GM23338 (cell line): ENCODE measurements around the gene TGIF2.

Experiments used
- CREB1 ChIP-seq: fragments of 250-450 bp; sonication (Bioruptor Pico); IDR thresholded peaks from 2 replicates; pipeline ENCODE4 v1.5.0; 2020; ENCODE audit warnings: low read depth, mild to moderate bottlenecking, moderate library complexity
- CTCF ChIP-seq, 2 experiments: fragments of 200-600 bp in 1 of 2; sonication (generic) in 1 of 2; conservative IDR thresholded peaks; 2 replicates each; pipeline versions ENCODE4 v1.5.1 to v1.6.1; 2016 to 2017; ENCODE audit warnings: antibody characterized with exemption in 2 of 2, low read depth in 2 of 2, mild to moderate bottlenecking in 2 of 2, moderate library complexity in 1 of 2
- EZH2 ChIP-seq: fragments of 200-600 bp; sonication (generic); IDR thresholded peaks from one replicate; pipeline ENCODE4 v1.8.0; 2017; ENCODE audit warnings: antibody characterized with exemption, mild to moderate bottlenecking, low read depth; ENCODE audit not compliant: unreplicated experiment
- EZH2phosphoT487 ChIP-seq: fragments of 200-600 bp; sonication (generic); IDR thresholded peaks from one replicate; pipeline ENCODE4 v1.8.1; 2018; ENCODE audit warnings: antibody characterized with exemption; ENCODE audit not compliant: unreplicated experiment
- POLR2AphosphoS5 ChIP-seq: IDR thresholded peaks from 2 replicates; pipeline ENCODE4 v1.6.1; 2016; ENCODE audit warnings: antibody characterized with exemption, low read depth
- REST ChIP-seq: IDR thresholded peaks from one replicate; pipeline ENCODE4 v1.6.1; 2018; ENCODE audit warnings: antibody characterized with exemption; ENCODE audit not compliant: unreplicated experiment

DNA sequence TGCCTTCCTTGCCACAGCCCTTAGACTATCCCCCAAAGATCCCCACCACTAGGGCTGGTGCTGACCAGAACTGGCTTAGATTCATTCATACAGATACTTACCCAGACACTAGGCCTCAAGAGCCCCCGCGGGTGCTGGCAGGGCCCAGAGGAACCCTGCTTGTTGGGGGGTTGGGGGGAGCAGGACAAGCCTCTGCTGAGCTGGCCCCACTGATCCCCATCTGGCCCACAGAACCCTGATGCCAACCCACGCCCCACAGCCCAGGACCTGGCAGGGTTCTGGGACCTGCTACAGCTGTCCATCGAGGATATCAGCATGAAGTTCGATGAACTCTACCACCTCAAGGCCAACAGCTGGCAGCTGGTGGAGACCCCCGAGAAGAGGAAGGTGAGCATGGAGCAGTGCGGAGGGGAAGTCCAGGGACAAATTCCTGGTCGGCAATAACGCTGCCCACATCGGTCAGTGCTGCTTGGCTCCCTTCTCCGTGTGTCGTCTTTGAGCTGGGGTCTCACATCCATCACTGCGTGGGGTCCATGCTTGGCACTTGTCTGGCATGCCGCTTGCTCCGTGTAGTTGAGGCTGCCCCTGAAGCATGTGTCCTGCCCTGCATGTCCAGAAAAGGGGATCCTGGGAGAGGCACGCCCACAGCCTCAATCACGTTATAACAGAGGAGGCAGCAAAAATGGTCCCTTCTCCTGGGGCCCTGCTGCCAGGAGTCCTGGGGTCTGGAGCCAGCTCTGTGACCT is 47.6 kb upstream of the TGIF2 start:
- TF ChIP-seq EZH2 (no peak), POLR2AphosphoS5 (no peak), CTCF (conservative IDR thresholded peaks at IDR 0.05; ENCODE audit: low read depth in 2 of 2) (no peak), CREB1 (CRISPR knock-in tag) (no peak), EZH2phosphoT487 (no peak), REST (no peak)
